ENCODE data around the gene ARPC5.

The ARPC5 gene

GRCh38 chr1:183674886-183675285, 39.3 kb upstream of the ARPC5 start:
- no peak for DNase-seq (ENCODE audit: low read depth)
- TF ChIP-seq, protein P1, sequence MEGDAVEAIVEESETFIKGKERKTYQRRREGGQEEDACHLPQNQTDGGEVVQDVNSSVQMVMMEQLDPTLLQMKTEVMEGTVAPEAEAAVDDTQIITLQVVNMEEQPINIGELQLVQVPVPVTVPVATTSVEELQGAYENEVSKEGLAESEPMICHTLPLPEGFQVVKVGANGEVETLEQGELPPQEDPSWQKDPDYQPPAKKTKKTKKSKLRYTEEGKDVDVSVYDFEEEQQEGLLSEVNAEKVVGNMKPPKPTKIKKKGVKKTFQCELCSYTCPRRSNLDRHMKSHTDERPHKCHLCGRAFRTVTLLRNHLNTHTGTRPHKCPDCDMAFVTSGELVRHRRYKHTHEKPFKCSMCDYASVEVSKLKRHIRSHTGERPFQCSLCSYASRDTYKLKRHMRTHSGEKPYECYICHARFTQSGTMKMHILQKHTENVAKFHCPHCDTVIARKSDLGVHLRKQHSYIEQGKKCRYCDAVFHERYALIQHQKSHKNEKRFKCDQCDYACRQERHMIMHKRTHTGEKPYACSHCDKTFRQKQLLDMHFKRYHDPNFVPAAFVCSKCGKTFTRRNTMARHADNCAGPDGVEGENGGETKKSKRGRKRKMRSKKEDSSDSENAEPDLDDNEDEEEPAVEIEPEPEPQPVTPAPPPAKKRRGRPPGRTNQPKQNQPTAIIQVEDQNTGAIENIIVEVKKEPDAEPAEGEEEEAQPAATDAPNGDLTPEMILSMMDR (IDR thresholded peaks at IDR 0.05; ENCODE audit: insufficient read depth, low read depth, low read length, missing control alignments): no peak
- H3K4me3 ChIP-seq (ENCODE audit: low read length): no peak overlapping the region

- TF ChIP-seq, protein P1 (IDR thresholded peaks at IDR 0.05; ENCODE audit: insufficient read depth, low read depth, low read length, missing control alignments): no peak
- no peak overlapping the region for H3K4me3 ChIP-seq (ENCODE audit: low read length)
- no peak for DNase-seq (ENCODE audit: low read depth)
Observed at GRCh38 chr1:183674339-183674738, 38.8 kb upstream of the ARPC5 start.

DNA sequence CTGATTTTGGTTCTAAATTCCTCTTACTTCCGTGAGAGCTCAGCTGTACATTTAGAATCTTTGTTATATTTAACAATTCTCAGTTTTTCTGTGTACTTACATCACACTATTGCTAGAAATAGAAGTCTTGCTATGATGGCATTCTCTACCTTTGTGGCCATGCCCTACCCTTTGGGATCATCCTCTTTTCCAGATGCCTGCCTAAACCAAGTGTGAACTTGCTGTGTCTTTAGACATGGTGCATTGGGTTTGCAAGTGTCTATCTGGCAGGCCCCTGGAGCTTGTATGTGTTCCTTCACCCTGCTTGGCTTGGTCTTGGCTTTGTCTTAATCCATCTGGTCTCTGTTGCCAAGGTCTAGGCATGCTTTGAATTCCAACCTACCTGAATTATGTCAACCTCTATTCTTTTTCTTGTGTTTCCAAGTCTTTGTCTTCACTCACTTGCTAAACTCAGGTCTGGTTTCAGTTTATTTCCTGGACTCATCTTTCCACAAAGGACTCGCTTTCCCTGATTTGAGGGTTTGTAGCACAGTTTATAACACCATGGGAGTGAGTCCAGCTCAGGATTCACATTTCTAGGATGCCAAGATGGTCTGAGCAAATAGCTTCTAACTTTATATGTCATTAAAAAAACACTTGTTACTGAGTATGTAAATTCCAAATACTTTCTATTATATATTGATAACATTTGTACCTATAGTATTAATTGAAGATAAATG, 38.2 kb upstream of the ARPC5 start:
- no peak for DNase-seq (ENCODE audit: low read depth)
- TF ChIP-seq, protein P1 (IDR thresholded peaks at IDR 0.05; ENCODE audit: insufficient read depth, low read depth, low read length, missing control alignments): no peak
- no peak overlapping the region for H3K4me3 ChIP-seq (ENCODE audit: low read length)

- TF ChIP-seq, protein P1 (IDR thresholded peaks at IDR 0.05; ENCODE audit: insufficient read depth, low read depth, low read length, missing control alignments): peak; percentile 29
- no peak for DNase-seq (ENCODE audit: low read depth)
- H3K4me3 ChIP-seq (ENCODE audit: low read length): no peak overlapping the region
Observed at GRCh38 chr1:183670169-183670568, 34.6 kb upstream of the ARPC5 start.

GRCh38 chr1:183656355-183656754, 20.8 kb upstream of the ARPC5 start:
- TF ChIP-seq, protein P1 (IDR thresholded peaks at IDR 0.05; ENCODE audit: insufficient read depth, low read depth, low read length, missing control alignments): no peak
- H3K4me3 ChIP-seq (ENCODE audit: low read length): no peak overlapping the region
- DNase-seq (ENCODE audit: low read depth): no peak

DNA sequence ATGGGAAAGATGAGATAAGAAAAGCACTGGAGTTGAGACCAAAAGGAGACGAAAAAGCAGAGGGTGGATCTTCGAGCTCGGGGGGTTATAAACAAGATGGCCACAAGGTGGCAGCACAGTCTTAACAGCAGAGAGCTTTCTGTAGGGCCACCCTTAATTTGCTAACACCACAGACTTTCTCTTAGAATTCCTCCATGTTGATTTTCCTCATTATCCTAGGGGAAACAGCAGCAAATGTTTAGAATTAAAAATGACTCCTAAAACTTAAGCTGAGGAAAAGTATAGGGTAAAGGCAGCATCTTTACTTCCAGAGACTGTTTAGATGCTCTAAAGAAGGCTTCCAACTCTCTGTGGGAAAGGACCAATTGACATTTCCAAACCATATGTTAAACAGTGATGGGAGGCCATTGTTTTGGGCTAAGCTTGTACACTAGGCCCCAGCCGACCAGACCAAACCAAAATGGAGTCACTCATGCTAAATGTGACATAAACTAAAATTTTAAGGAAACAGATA, 20.0 kb upstream of the ARPC5 start:
- no peak overlapping the region for H3K4me3 ChIP-seq (ENCODE audit: low read length)
- TF ChIP-seq, protein P1 (IDR thresholded peaks at IDR 0.05; ENCODE audit: insufficient read depth, low read depth, low read length, missing control alignments): peak; percentile 87
- DNase-seq (ENCODE audit: low read depth): peak; percentile 73

GRCh38 chr1:183654706-183655105, 19.1 kb upstream of the ARPC5 start:
- TF ChIP-seq, protein P1 (IDR thresholded peaks at IDR 0.05; ENCODE audit: insufficient read depth, low read depth, low read length, missing control alignments): no peak
- DNase-seq (ENCODE audit: low read depth): no peak
- no peak overlapping the region for H3K4me3 ChIP-seq (ENCODE audit: low read length)

All from epithelial cell of esophagus (primary cell).